COR-L47 (cell line): ENCODE results near the gene TK2.

ENCODE experiments used
- DNase-seq: peaks from one replicate; lab custom pipeline; 2025; lab: John Stamatoyannopoulos, UW

The TK2 gene

GRCh38 chr16:66483689-66484452, 66.1 kb downstream of the TK2 start:
- peak; percentile 54 for DNase-seq

GRCh38 chr16:66481943-66482390, 68.0 kb downstream of the TK2 start:
- no peak for DNase-seq

GRCh38 chr16:66481081-66481942, 68.6 kb downstream of the TK2 start:
- DNase-seq = no peak

- no peak for DNase-seq
Observed at GRCh38 chr16:66480265-66481080, 69.4 kb downstream of the TK2 start.

GRCh38 chr16:66479661-66480264, 70.2 kb downstream of the TK2 start:
- DNase-seq = no peak

- DNase-seq = peak; percentile 22
Observed at GRCh38 chr16:66478733-66479511, 71.0 kb downstream of the TK2 start.

GRCh38 chr16:66477028-66477515, 72.8 kb downstream of the TK2 start:
- no peak for DNase-seq

- DNase-seq = no peak
Observed at GRCh38 chr16:66476328-66477027, 73.4 kb downstream of the TK2 start.

- no peak for DNase-seq
Observed at GRCh38 chr16:66475232-66475631, 74.7 kb downstream of the TK2 start.

- peak; percentile 17 for DNase-seq
Observed at GRCh38 chr16:66474750-66475199, 75.1 kb downstream of the TK2 start.

GRCh38 chr16:66473654-66474519, 76.0 kb downstream of the TK2 start:
- peak; percentile 67 for DNase-seq

- no peak for DNase-seq
Observed at GRCh38 chr16:66473051-66473571, 76.8 kb downstream of the TK2 start.

GRCh38 chr16:66471716-66472393, 78.1 kb downstream of the TK2 start:
- no peak for DNase-seq

- no peak for DNase-seq
Observed at GRCh38 chr16:66471264-66471663, 78.7 kb downstream of the TK2 start.

- DNase-seq = no peak
Observed at GRCh38 chr16:66470556-66470955, 79.4 kb downstream of the TK2 start.

- no peak for DNase-seq
Observed at GRCh38 chr16:66469947-66470546, 79.9 kb downstream of the TK2 start.

GRCh38 chr16:66469291-66469946, 80.5 kb downstream of the TK2 start:
- no peak for DNase-seq
